ENCODE results near the gene TBC1D3B. TPM values are rescaled to one million over a fixed set of nuclear protein-coding genes. Genes with fewer than 3 reads are reported as not detected.
A peak's percentile ranks its signal among the peaks of the same experiment; 100 is the strongest.
"Not testable (repeated sequence)": the region's sequence is repeated elsewhere in the genome, so short reads cannot be mapped to it uniquely, and the experiment has no call there.

Gene TBC1D3B
- total RNA-seq, 1 donor from 2014 or later: 27.1 TPM

DNA sequence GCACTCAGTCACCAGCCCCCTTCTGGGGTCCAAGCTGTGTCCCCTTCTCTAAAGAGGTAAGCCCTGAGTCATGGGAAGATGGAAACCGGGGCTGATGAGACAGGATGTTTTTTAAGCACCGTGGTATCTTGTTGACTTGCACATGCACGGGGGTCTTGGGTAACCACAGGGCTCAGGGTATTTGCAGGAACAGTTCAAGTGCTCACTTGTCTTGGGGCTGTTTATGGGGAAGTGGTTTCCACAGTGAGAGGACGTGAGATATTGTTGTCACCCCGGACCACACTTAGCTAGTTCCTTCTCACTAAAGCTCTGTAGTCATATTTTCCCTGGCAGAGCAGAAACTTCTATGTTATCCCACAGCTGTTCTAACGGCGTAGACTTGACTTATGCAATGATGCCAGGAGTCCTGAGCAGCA, 12.5 kb upstream of the TBC1D3B start:
- peaks cover 21% of the 10 kb centered on the region for H3K27me3 Mint-ChIP-seq

GRCh38 chr17:36187943-36188665, 11.7 kb upstream of the TBC1D3B start:
- Mint-ChIP-seq H3K27me3 (peaks cover 21% of the 10 kb centered on the region), H3K4me1 (ENCODE audit: low read depth) (peaks cover 19% of the 10 kb centered on the region)
- not testable (repeated sequence) for DNase-seq (ENCODE audit: low spot score, unreplicated experiment); H3K36me3 Mint-ChIP-seq (ENCODE audit: insufficient read depth); H3K4me3 Mint-ChIP-seq (ENCODE audit: low read depth); H3K27ac Mint-ChIP-seq; H3K9me3 Mint-ChIP-seq (ENCODE audit: low read depth)

More for the DNA sequence above, 12.5 kb upstream of the TBC1D3B start:
- H3K4me3 Mint-ChIP-seq (ENCODE audit: low read depth): no peak overlapping the region
- no peak for TF ChIP-seq CTCF (IDR thresholded peaks at IDR 0.05; ENCODE audit: unreplicated experiment)
- peaks cover 17% of the 10 kb centered on the region for H3K4me1 Mint-ChIP-seq (ENCODE audit: low read depth)
- H3K36me3 Mint-ChIP-seq (ENCODE audit: insufficient read depth): no peaks in the 10 kb centered on the region
- no peaks in the 10 kb centered on the region for H3K9me3 Mint-ChIP-seq (ENCODE audit: low read depth)
- DNase-seq (ENCODE audit: low spot score, unreplicated experiment): no peak
- no peak overlapping the region for H3K27ac Mint-ChIP-seq

DNA sequence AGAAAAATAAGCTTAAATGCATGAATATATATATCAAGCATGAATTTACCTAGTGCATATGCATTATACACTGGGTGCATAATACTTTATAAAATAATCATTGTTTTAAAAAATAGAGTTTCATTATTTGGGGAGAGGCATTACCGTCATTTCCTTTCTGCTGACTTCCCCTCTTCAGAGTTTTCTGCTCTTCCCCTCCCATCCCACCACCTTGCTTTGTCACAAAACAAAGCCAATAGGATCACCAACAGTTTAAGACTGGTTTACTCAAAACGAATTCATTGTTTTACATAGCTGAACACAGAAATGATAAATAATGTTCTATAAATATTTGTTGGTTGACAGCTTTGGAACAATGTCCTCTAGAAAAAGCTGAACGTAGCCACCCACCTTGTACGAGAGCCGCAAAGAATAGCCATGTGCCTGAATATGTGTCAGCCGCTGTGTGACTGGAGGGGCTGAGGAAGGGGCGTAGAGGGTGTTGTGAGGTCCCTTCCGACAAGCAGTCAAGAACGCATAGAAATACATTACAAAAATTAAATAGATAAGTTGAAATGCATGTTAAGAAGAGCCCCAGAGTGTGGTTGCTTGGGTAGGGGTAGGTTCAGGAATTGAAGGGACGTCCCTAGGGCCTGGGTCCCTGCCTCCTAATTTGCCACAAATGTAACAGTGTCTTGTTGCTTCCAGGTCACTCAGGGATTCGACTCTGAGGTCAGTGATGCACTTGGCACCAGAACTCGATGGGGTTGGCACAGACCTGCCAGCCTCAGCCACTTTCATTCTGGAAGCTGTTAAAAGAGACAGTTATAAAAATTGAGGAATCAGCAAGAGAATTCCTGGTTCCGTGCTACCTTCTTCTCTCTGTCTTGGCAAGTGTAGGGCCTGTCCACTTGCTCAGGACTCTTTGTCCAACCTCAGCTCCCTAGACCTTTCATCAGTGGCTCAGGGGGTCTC, 10.7 kb upstream of the TBC1D3B start:
- H3K4me3 Mint-ChIP-seq (ENCODE audit: low read depth); DNase-seq (ENCODE audit: low spot score, unreplicated experiment); H3K27ac Mint-ChIP-seq; H3K36me3 Mint-ChIP-seq (ENCODE audit: insufficient read depth); H3K9me3 Mint-ChIP-seq (ENCODE audit: low read depth): not testable (repeated sequence)
- Mint-ChIP-seq H3K27me3 (peaks cover 20% of the 10 kb centered on the region), H3K4me1 (ENCODE audit: low read depth) (peaks cover 18% of the 10 kb centered on the region)

DNA sequence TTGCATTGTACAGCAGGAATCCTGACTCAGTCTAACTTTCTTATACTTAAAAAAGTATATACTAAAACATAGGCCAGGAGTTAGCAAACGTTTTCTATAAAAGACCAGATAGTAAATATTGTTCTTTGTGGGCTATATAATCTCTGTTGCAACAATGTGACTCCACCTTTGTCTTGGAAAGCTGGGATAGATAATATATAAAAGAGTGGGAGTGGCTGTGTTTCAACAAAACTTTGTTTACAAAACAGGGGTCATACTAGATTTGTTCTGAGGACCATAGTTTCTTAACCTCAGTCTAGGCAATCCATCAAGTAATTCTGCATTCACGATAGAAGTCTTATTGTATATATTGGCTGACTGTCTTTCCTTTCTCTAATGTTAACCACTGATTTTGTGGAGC, 9.0 kb upstream of the TBC1D3B start:
- Mint-ChIP-seq H3K4me1 (ENCODE audit: low read depth) (peaks cover 17% of the 10 kb centered on the region), H3K9me3 (ENCODE audit: low read depth) (no peaks in the 10 kb centered on the region), H3K36me3 (ENCODE audit: insufficient read depth) (no peaks in the 10 kb centered on the region), H3K27ac (no peak overlapping the region), H3K27me3 (peaks cover 33% of the 10 kb centered on the region), H3K4me3 (ENCODE audit: low read depth) (peak overlapping the region; percentile 50)
- DNase-seq (ENCODE audit: low spot score, unreplicated experiment): no peak
- no peak for TF ChIP-seq CTCF (IDR thresholded peaks at IDR 0.05; ENCODE audit: unreplicated experiment)

DNA sequence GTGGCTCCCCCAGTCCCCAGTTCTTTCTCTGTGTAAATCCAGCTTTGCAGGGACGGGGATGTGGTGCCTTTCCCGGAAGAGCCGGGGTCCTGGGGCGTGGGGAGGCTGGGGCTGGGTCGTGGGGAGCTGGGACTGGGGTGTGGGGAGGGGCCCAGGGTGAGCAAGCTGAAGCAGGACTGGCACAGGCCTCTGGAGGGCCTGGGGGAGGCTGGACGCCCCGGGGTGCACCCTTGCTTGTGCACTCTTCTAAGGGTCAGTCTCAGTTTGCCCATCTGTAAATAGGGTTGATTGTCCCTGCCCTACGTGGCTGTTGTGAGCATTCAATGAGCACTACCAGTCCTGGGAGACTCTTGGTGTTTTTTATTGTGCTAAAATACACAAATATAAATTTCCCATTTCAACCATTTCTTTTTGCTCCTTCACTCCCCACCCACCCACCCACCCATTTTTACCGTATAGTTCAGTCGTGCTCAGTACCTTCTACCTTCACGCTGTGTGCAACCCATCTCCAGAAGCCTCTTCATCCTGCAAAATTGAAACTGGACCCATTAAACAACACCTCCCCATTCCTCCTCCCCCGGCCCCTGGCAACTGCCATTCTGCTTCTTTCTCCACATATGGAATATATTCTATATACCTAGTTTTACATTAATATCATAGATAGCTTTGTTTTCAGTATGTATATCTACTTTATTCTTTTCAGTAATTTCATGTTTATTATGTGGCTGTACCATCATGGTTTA, 7.8 kb upstream of the TBC1D3B start:
- Mint-ChIP-seq H3K9me3 (ENCODE audit: low read depth) (no peaks in the 10 kb centered on the region), H3K4me1 (ENCODE audit: low read depth) (peaks cover 17% of the 10 kb centered on the region), H3K36me3 (ENCODE audit: insufficient read depth) (no peaks in the 10 kb centered on the region), H3K27me3 (peaks cover 39% of the 10 kb centered on the region), H3K4me3 (ENCODE audit: low read depth) (peak overlapping the region; percentile 80), H3K27ac (no peak overlapping the region)
- no peak for DNase-seq (ENCODE audit: low spot score, unreplicated experiment)
- no peak for TF ChIP-seq CTCF (IDR thresholded peaks at IDR 0.05; ENCODE audit: unreplicated experiment)
